Measurements from ENCODE around the gene ZIM2. TPM values are rescaled to one million over a fixed set of nuclear protein-coding genes. Genes with fewer than 3 reads are reported as not detected.

ZIM2 gene
- total and polyA plus RNA-seq, 10 donors, result 0.73 TPM; not detected in 9

- no peak for DNase-seq
These were observed 3.5 kb downstream of the ZIM2 start for GRCh38 chr19:56837004-56837403.

GRCh38 chr19:56836059-56836458 lies 4.5 kb downstream of the ZIM2 start:
- no peak for TF ChIP-seq POLR2AphosphoS5 (IDR thresholded peaks at IDR 0.05)
- TF ChIP-seq CTCF (IDR thresholded peaks at IDR 0.05 in 8 of 11, conservative IDR thresholded peaks at IDR 0.05 in 3 of 11), result no peak
- no peak for TF ChIP-seq POLR2A (IDR thresholded peaks at IDR 0.05)
- H3K27ac ChIP-seq, result no peak overlapping the region
- peaks cover 0 to 10% (median 0%) of the 10 kb centered on the region in 6 donors for H3K4me1 ChIP-seq
- peaks cover 0 to 85% (median 48%) of the 10 kb centered on the region in 8 donors for H3K9me3 ChIP-seq
- 80 to 88% (median 85%) methylated on average over 9 of the region's 9 CpGs for WGBS, 5 donors
- no peak overlapping the region for H3K4me3 ChIP-seq
- DNase-seq, result no peak
- intact Hi-C loops (cut with DNase I; ENCODE audit: low total_unique reads), result no loop called here
- no peaks in the 10 kb centered on the region for H3K36me3 ChIP-seq
- peaks cover 0 to 42% (median 9%) of the 10 kb centered on the region in 7 donors for H3K27me3 ChIP-seq (replicated peaks in 1 of 7)

More at GRCh38 chr19:56837004-56837403, 3.5 kb downstream of the ZIM2 start:
- Histone ChIP-seq H3K27ac (peak overlapping the region in 5 of 8 donors; percentile 70 to 81 (median 76)), H3K4me3 (peak overlapping the region in 1 of 8 donors; percentile 63), H3K4me1 (peaks cover 0 to 10% (median 0%) of the 10 kb centered on the region in 6 donors), H3K36me3 (no peaks in the 10 kb centered on the region), H3K27me3 (replicated peaks in 1 of 7) (peaks cover 0 to 49% (median 9%) of the 10 kb centered on the region in 7 donors), H3K9me3 (peaks cover 0 to 95% (median 50%) of the 10 kb centered on the region in 8 donors)
- intact Hi-C loops (cut with DNase I; ENCODE audit: low total_unique reads), result no loop called here
- TF ChIP-seq POLR2A (IDR thresholded peaks at IDR 0.05), result no peak
- 42 to 54% (median 45%) methylated on average over 6 of the region's 6 CpGs for WGBS, 5 donors

- intact Hi-C loops (cut with DNase I; ENCODE audit: low total_unique reads), result no loop called here
- no peak for DNase-seq
- Histone ChIP-seq H3K9me3 (peaks cover 0 to 80% (median 44%) of the 10 kb centered on the region in 8 donors), H3K27ac (no peak overlapping the region), H3K36me3 (no peaks in the 10 kb centered on the region), H3K27me3 (replicated peaks in 1 of 7) (peaks cover 0 to 35% (median 6%) of the 10 kb centered on the region in 7 donors), H3K4me3 (no peak overlapping the region), H3K4me1 (peaks cover 0 to 10% (median 0%) of the 10 kb centered on the region in 6 donors)
- TF ChIP-seq POLR2A (IDR thresholded peaks at IDR 0.05), result no peak
- no peak for TF ChIP-seq POLR2AphosphoS5 (IDR thresholded peaks at IDR 0.05)
- TF ChIP-seq CTCF (IDR thresholded peaks at IDR 0.05 in 8 of 11, conservative IDR thresholded peaks at IDR 0.05 in 3 of 11), result no peak
These were observed 5.1 kb downstream of the ZIM2 start for GRCh38 chr19:56835401-56835800.

GRCh38 chr19:56834564-56835375 lies 5.8 kb downstream of the ZIM2 start:
- H3K4me1 ChIP-seq, result peaks cover 0 to 10% (median 0%) of the 10 kb centered on the region in 6 donors
- no peak for TF ChIP-seq POLR2AphosphoS5 (IDR thresholded peaks at IDR 0.05)
- no peak for TF ChIP-seq POLR2A (IDR thresholded peaks at IDR 0.05)
- TF ChIP-seq CTCF (IDR thresholded peaks at IDR 0.05 in 8 of 11, conservative IDR thresholded peaks at IDR 0.05 in 3 of 11), result no peak
- H3K27me3 ChIP-seq (replicated peaks in 1 of 7), result peaks cover 0 to 29% (median under 1%) of the 10 kb centered on the region in 7 donors
- intact Hi-C loops (cut with DNase I; ENCODE audit: low total_unique reads), result no loop called here
- peaks cover 0 to 80% (median 37%) of the 10 kb centered on the region in 8 donors for H3K9me3 ChIP-seq
- no peak overlapping the region for H3K27ac ChIP-seq
- H3K36me3 ChIP-seq, result no peaks in the 10 kb centered on the region
- no peak for DNase-seq
- 60 to 79% (median 71%) methylated on average over 5 of the region's 5 CpGs for WGBS, 5 donors
- H3K4me3 ChIP-seq, result no peak overlapping the region
